Common myeloid progenitor, CD34-positive (primary cell): Measurements from ENCODE around the gene CCDC167.
A peak's percentile ranks its signal among the peaks of the same experiment; 100 is the strongest.

Experiments used
- CTCF ChIA-PET: fragments of 350-600 bp; sonication (Branson Sonifier 250); formaldehyde crosslinking; loops from one replicate; lab custom pipeline; 2021; ENCODE audit warnings: antibody characterized with exemption; lab: Charles Lee
- POLR2A ChIA-PET: fragments of 350-600 bp; sonication (Branson Sonifier 250); formaldehyde crosslinking; loops from one replicate; lab custom pipeline; 2021; ENCODE audit warnings: antibody characterized with exemption; lab: Charles Lee
- DNase-seq, 3 donors: peaks; one replicate each; pipeline versions ENCODE4 v3.0.0 to v3.0.0-alpha.2; 2013
- H3K27ac ChIP-seq, 2 experiments: 1 replicate in 1 of 2; 2 replicates in 1 of 2; pipeline ENCODE4 v1.7.0; 2013; ENCODE audit warnings: inconsistent platforms in 2 of 2, low read length in 2 of 2, mild to moderate bottlenecking in 2 of 2, low read depth in 1 of 2, moderate library complexity in 1 of 2; ENCODE audit not compliant: severe bottlenecking in 2 of 2, insufficient read depth in 1 of 2, poor library complexity in 1 of 2
- H3K27me3 ChIP-seq, 5 experiments: replicated peaks in 2 of 5; 1 replicate in 3 of 5; 2 replicates in 2 of 5; pipeline versions ENCODE4 v1.6.1 to v1.7.0; 2013; ENCODE audit warnings: low read length in 4 of 5, mild to moderate bottlenecking in 2 of 5, moderate library complexity in 2 of 5, inconsistent platforms in 1 of 5; ENCODE audit not compliant: insufficient read depth in 5 of 5, control insufficient read depth in 4 of 5
- H3K36me3 ChIP-seq, 4 experiments: 1 replicate in 2 of 4; 2 replicates in 2 of 4; pipeline versions ENCODE4 v1.6.1 to v1.7.0; 2013; ENCODE audit warnings: low read length in 3 of 4, control low read depth in 1 of 4, mild to moderate bottlenecking in 1 of 4; ENCODE audit not compliant: control insufficient read depth in 4 of 4, insufficient read depth in 4 of 4
- H3K4me1 ChIP-seq, 4 experiments: 1 replicate in 3 of 4; 2 replicates in 1 of 4; pipeline versions ENCODE4 v1.6.1 to v1.7.1; 2013; ENCODE audit warnings: low read length in 3 of 4, mild to moderate bottlenecking in 3 of 4, control low read depth in 1 of 4, inconsistent platforms in 1 of 4, moderate library complexity in 1 of 4; ENCODE audit not compliant: control insufficient read depth in 4 of 4, insufficient read depth in 4 of 4; ENCODE audit errors: control extremely low read depth in 1 of 4
- H3K4me3 ChIP-seq, 7 experiments: 1 replicate in 4 of 7; 2 replicates in 3 of 7; pipeline versions ENCODE4 v1.5.1 to v1.7.0; 2013; ENCODE audit warnings: mild to moderate bottlenecking in 7 of 7, low read length in 6 of 7, moderate library complexity in 6 of 7, inconsistent platforms in 2 of 7, low read depth in 2 of 7, control low read depth in 1 of 7; ENCODE audit not compliant: insufficient read depth in 4 of 7, control insufficient read depth in 1 of 7; ENCODE audit errors: extremely low read depth in 1 of 7
- H3K9me3 ChIP-seq, 5 experiments: 1 replicate in 4 of 5; 2 replicates in 1 of 5; pipeline versions ENCODE4 v1.6.1 to v1.7.1; 2013; ENCODE audit warnings: low read length in 4 of 5, mild to moderate bottlenecking in 2 of 5, inconsistent platforms in 1 of 5, low read depth in 1 of 5, moderate library complexity in 1 of 5; ENCODE audit not compliant: control insufficient read depth in 4 of 5, insufficient read depth in 2 of 5; ENCODE audit errors: control extremely low read depth in 1 of 5
- WGBS: methylation state at CpG from one replicate; pipeline ENCODE4 v1.1.5; 2013; ENCODE audit not compliant: insufficient coverage; 5-methylcytosine and 5-hydroxymethylcytosine counted together

The CCDC167 gene

DNA sequence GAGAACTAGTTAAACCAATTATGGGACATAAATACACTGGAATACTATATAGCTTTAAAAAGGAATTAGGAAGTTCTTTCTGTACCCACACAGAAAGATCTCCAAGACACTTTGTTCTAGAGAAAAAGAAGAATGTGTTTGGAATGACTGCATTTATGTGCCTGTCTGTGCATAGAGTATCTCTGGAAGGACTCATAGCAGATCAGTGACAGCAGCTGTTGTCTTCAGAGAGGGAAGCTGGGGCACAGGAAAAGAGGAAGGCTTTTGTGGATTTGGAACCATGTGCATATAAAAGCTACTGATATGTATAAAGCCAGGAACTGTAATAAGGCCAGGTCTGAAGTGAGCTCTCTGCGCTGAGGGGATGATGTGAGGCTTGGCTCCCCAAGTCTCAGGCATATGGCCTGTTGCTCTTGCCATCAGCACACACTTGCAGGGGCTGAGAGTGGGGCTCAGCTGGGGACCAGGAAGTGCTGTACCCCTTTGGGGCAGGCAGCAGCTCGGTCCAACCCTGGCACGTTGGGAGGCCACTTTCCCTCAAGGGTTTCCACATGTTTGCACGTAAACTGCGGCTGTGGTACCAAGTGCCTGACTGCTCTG lies 31.8 kb upstream of the CCDC167 start:
- POLR2A ChIA-PET = no interaction called here
- 85% methylated on average over 5 of the region's 5 CpGs for WGBS
- no peak for DNase-seq
- peaks cover 0 to 13% (median 11%) of the 10 kb centered on the region in 4 experiments for H3K4me1 ChIP-seq
- H3K9me3 ChIP-seq = no peaks in the 10 kb centered on the region
- CTCF ChIA-PET = interaction anchor here (1.0 to 1.4 kb wide), 3 partner anchors 30 to 41 kb away, joined by 3 to 5 read pairs (median 3); no protein-coding TSS in a partner anchor
- no peak overlapping the region for H3K4me3 ChIP-seq
- no peaks in the 10 kb centered on the region for H3K36me3 ChIP-seq
- peaks cover 2 to 93% (median 45%) of the 10 kb centered on the region in 5 experiments for H3K27me3 ChIP-seq
- H3K27ac ChIP-seq = no peak overlapping the region

DNA sequence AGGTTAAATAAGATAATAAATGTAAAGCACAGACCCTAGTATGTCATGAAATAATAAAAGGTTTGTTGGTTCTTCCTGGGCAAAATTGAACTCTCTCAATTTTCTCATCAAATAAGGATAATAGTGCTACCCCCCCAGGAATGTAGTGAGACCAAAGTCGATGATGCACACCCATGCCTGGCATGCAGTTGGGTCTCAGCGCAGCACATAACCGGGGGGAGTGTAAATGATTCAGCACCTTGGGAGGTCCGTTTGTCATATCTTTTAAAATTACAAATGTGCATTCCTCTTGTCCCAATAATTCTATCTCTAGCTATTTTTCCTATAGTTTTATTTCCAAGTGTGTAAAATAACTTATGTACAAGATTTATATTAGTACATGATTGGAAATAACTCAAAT lies 31.3 kb upstream of the CCDC167 start:
- H3K27ac ChIP-seq = no peak overlapping the region
- no CpG with 5 or more reads among the region's 4 CpGs for WGBS
- DNase-seq = no peak
- H3K4me1 ChIP-seq = peaks cover 0 to 8% (median 6%) of the 10 kb centered on the region in 4 experiments
- no peaks in the 10 kb centered on the region for H3K36me3 ChIP-seq
- CTCF ChIA-PET = interaction anchor here (1.0 to 1.4 kb wide), 3 partner anchors 29 to 40 kb away, joined by 3 to 5 read pairs (median 3); no protein-coding TSS in a partner anchor
- H3K27me3 ChIP-seq = peaks cover 2 to 91% (median 44%) of the 10 kb centered on the region in 5 experiments
- no peak overlapping the region for H3K4me3 ChIP-seq
- H3K9me3 ChIP-seq = no peaks in the 10 kb centered on the region
- POLR2A ChIA-PET = no interaction called here

DNA sequence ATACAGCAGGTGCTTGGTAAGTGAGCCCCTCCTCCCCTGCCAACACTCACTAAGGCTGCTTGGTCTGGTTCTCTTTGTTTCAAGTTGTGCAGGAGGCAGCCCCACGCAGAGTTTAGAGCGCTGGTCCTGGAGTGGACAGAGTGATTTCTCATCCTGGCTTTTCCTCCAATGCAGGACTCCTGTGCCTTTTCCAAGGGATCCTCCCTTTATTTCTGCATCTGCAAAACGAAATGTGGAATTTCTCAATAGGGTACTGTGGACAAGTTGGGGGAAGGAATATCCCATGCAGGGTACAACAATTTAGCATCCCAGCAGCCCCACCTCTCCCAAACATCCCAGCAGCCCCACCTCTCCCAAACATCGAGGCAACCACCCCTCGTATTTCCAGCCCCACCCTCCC lies 30.6 kb upstream of the CCDC167 start:
- 78% methylated on average over 5 of the region's 5 CpGs for WGBS
- H3K9me3 ChIP-seq = no peaks in the 10 kb centered on the region
- no peaks in the 10 kb centered on the region for H3K36me3 ChIP-seq
- ChIA-PET CTCF (interaction anchor here (1.2 kb wide), 1 partner anchor 14 kb away, joined by 3 read pairs; no protein-coding TSS in a partner anchor), POLR2A (interaction anchor here (0.9 kb wide), 1 partner anchor 9 kb away, joined by 3 read pairs; no protein-coding TSS in a partner anchor)
- peaks cover 2 to 89% (median 40%) of the 10 kb centered on the region in 5 experiments for H3K27me3 ChIP-seq
- no peak overlapping the region for H3K27ac ChIP-seq
- no peak overlapping the region for H3K4me3 ChIP-seq
- peaks cover 0 to 4% (median 0%) of the 10 kb centered on the region in 4 experiments for H3K4me1 ChIP-seq
- DNase-seq = no peak

DNA sequence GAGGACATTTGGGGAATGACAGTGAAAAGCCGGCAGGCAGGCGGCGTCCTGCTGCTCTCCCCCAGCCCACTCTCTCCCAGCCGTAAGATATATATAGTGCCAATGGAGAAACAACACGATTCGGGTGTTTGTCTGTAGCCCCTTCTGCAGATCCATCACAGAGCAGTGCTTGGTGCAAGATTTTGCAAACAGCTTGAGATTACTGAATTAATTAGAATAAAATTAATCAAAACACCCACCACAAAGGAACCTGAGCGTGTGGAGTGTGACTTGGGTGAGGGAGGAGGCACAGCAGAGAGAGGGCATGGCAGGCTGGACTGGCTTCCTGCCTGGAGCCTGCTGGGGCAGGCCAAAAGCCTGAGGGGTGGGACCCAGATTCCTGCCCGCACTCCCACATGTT lies 28.8 kb upstream of the CCDC167 start:
- H3K4me3 ChIP-seq = no peak overlapping the region
- no peaks in the 10 kb centered on the region for H3K36me3 ChIP-seq
- 79% methylated on average over 4 of the region's 8 CpGs for WGBS
- H3K9me3 ChIP-seq = no peaks in the 10 kb centered on the region
- no peak overlapping the region for H3K27ac ChIP-seq
- DNase-seq = no peak
- ChIA-PET CTCF (no interaction called here), POLR2A (no interaction called here)
- H3K27me3 ChIP-seq = peaks cover 0 to 89% (median 33%) of the 10 kb centered on the region in 5 experiments
- H3K4me1 ChIP-seq = peaks cover 0 to 4% (median 0%) of the 10 kb centered on the region in 4 experiments

DNA sequence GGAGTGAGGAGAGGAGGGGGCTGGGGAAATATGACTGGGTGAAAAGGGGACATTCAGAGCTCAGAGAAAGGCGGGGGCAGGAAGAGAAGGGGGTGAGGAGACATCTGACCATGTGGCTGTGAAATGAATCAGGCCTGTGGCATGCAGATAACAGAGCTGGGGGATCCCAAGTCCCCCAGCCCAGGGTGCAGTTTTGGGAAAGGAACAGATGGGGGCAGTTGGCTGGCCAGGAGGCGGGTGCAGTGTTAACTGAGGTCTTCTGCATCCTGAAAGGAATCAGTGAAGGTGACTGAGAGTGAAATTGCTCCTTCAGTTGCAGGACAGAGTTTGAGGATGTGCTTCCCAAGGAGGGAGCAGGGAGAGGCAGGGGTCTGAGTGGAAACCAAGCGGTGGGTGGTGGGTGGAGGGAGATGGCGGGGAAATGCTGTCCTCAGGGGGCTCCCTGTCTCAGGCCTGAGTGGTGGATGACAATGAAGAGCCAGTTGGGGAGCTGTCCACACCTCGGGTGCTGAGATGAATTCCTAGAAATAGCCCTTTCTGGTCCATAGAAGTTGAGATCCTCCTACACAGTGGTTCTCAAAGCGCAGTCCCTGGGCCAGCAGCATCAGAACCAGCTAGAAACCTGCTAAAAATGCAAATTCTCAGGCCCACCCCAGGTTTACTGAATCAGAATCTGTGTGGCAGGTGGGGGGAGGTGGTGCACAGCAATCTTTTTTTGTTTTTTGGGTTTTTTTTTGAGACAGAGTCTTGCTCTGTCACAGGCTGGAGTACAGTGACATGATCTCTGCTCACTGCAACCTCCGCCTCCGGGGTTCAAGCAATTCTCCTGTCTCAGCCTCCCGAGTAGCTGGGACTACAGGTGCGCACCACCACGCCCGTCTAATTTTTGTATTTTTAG lies 26.0 kb upstream of the CCDC167 start:
- Histone ChIP-seq H3K27ac (no peak overlapping the region), H3K36me3 (no peaks in the 10 kb centered on the region), H3K4me3 (no peak overlapping the region), H3K9me3 (no peaks in the 10 kb centered on the region), H3K27me3 (peaks cover 0 to 83% (median 27%) of the 10 kb centered on the region in 5 experiments), H3K4me1 (peaks cover 0 to 14% (median 9%) of the 10 kb centered on the region in 4 experiments)
- ChIA-PET POLR2A (no interaction called here), CTCF (interaction anchor here (0.6 to 1.4 kb wide), 5 partner anchors 13 to 40 kb away, joined by 3 to 4 read pairs (median 3); no protein-coding TSS in a partner anchor)
- 61% methylated on average over 8 of the region's 12 CpGs for WGBS
- DNase-seq = peak in 2 of 3 donors; percentile 58 to 63

DNA sequence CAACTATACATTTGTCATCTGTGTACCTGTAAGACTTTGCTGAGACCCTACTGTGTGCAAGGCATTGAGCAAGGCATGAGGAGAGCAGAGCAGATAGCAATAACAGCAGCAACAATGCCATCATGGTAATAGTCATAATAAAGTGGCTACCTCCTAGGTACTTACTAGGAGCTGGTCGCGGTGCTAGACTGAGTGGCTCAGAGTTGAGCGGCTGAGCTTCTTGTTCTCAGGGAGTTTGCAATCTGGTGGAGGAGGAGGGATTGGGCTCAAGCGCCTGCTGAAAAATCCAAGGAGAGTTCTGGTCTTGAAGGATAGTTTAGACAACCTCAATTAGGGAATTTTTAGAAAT lies 25.3 kb upstream of the CCDC167 start:
- WGBS = 80% methylated on average over 3 of the region's 4 CpGs
- Histone ChIP-seq H3K4me3 (no peak overlapping the region), H3K36me3 (no peaks in the 10 kb centered on the region), H3K27ac (no peak overlapping the region), H3K9me3 (no peaks in the 10 kb centered on the region), H3K4me1 (peaks cover 0 to 16% (median 11%) of the 10 kb centered on the region in 4 experiments), H3K27me3 (peaks cover 0 to 76% (median 27%) of the 10 kb centered on the region in 5 experiments)
- ChIA-PET POLR2A (interaction anchor here (1.0 kb wide), 1 partner anchor 9 kb away, joined by 3 read pairs; no protein-coding TSS in a partner anchor), CTCF (interaction anchor here (0.6 to 0.9 kb wide), 2 partner anchors 20 to 25 kb away, joined by 3 read pairs; no protein-coding TSS in a partner anchor)
- no peak for DNase-seq
